HG02943 (cell line): ENCODE measurements around the gene PCYT1A.
"Not testable (repeated sequence)": the region's sequence is repeated elsewhere in the genome, so short reads cannot be mapped to it uniquely, and the experiment has no call there.

Experiments
- ATAC-seq: cut with Tn5 transposase; IDR thresholded peaks from one replicate; pipeline ENCODE4 v1.9.1; 2021; ENCODE audit warnings: mild to moderate bottlenecking, low read depth, moderate library complexity; ENCODE audit not compliant: unreplicated experiment

Gene PCYT1A

GRCh38 chr3:196197524-196197923 lies 90.0 kb downstream of the PCYT1A start:
- no peak for ATAC-seq

DNA sequence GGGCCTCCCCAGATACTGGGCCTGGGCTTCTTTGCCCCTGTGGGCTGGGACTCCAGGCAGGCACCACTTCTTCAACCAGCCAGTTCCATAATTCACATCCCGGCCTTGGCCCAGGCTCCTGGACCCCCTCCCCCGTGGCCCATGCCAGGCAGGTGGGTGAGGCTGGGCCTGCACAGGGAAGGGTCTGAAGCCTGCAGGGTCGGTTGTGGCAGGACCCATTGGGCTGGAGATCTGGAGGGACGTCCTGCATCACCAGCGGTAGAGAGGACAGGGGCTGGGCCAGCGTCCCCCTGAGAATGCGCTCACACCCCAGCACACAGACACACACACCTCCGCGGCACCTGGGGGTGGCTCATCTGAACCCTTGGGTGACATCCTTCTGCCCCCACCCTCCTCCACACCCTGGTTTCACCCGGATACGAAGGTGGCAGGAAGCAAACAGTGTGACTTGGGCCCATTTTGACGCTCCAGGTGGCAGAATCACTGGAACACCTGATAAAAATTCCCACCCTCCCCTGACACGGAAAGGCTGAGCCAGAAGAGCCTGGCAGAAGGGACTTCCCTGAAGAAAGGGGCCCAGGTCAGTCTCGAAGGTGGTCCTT lies 91.8 kb downstream of the PCYT1A start:
- no peak for ATAC-seq

GRCh38 chr3:196194542-196194915 lies 93.0 kb downstream of the PCYT1A start:
- ATAC-seq: no peak

- ATAC-seq: no peak
These were observed 93.6 kb downstream of the PCYT1A start for GRCh38 chr3:196193736-196194541.

- ATAC-seq: no peak
These were observed 94.3 kb downstream of the PCYT1A start for GRCh38 chr3:196193133-196193735.

DNA sequence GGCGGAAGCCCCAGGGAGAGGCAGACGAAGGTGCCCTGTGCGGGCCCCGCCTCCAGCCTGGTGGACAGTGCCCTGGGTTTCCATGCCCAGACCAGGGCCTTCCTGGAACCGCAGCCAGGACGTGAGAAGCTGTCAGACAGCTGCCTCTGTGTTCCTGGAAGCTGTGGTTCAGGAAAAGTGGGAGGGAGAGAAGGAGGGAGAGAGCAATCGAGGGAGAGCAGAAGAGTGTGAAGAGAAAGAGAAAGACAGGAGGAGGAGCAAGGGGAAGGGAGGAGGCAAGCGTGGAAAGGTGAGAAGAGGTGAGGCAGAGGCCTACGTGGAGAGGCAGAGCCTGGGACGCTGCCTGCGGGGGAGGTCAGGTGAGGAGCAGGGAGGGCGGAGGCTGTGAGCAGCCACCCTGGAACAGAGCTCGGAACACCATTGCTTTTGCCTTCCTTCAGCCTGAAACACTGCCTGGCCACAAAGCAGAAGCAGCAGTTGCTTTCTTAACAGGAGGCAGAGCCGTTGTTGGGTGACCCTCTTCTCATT lies 94.9 kb downstream of the PCYT1A start:
- no peak for ATAC-seq

DNA sequence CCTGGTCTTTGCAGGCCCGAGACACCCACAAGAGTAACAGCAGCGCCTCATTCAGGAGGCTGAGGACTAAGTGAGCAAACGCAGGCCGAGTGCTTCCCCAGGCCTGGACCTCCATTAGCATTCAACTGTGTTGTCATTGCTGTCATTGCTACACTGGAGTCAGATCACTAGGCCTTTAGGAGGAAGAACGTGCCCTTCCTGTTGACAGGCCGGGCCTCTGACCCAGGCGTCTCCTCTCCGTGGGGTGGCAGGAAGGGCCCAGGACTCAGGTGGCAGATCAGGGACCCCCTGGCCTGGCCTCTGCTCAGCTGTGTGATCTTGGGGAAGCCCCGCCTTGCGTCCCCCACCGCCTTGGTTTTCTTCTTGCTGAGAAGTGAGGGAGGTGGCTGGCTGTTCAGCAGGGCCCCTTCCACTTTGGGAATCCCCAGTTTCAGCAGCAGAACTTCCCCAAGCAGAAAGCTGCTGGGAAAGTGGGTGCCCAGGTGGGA lies 95.4 kb downstream of the PCYT1A start:
- no peak for ATAC-seq

GRCh38 chr3:196189566-196190347 lies 97.8 kb downstream of the PCYT1A start:
- no peak for ATAC-seq

DNA sequence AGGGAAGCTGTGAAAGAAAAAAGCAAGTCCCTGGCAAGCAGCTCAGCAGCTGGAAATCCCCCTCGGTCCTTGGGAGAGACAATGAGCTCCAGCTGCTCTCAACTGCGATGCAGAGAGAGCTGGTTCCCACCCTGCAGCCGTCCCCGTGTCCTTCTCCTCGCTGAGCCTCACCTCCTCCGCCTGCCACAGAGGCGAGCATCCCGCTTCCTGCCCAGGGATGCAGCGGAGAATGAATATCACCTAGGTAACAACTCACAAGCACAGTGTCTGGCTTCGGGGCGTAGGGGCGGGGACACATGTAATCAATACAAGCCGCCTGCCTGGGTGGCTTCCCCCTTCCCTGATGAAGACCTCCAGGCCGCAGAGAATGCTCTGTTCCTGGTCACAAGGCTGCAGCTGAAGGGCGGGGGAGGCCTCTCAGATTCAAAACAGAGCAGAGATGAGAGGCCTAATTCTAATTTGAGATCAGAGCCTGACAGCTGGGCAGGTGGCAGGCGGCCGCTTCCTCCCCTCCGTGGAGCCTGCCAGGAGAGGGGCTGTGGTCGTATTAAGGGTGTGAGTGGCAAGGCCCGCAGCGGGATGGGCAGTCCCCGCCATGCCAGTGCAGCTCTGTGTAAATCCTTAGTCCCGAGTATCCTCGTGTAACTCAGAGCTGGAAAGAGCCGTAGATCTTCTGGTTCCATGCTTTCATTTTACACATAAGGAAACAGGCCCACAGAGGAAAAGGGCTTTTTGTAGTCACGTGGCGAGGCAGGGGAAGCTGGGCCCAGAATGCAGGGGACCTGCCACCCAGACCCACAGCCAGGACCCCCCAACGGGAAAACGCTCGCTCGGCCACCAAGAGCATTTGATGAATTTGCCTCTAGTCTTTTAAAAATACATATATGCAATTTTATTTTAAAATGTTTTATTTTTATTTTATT lies 100.6 kb downstream of the PCYT1A start:
- ATAC-seq: no peak

DNA sequence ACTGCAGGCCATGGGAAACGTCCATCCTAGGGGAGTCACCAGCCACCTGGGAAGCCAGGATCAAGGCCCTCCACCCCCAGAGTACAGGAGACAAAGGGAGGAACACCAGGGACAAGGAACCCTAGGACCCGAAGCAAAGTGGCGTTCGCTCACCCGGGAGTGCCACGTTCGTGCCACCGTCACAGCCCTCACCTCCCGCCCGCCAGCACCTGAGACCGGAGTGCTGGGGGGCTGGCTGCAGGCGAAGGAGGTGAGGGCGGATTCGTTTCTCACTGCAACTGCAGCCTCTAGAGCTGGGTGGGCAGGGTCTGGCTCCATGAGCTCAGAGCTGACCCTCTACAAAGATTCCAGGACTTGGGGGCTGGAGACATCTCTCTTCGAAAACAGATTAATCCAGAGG lies 102.6 kb downstream of the PCYT1A start:
- no peak for ATAC-seq

- not testable (repeated sequence) for ATAC-seq
These were observed 103.4 kb downstream of the PCYT1A start for GRCh38 chr3:196184169-196184432.

DNA sequence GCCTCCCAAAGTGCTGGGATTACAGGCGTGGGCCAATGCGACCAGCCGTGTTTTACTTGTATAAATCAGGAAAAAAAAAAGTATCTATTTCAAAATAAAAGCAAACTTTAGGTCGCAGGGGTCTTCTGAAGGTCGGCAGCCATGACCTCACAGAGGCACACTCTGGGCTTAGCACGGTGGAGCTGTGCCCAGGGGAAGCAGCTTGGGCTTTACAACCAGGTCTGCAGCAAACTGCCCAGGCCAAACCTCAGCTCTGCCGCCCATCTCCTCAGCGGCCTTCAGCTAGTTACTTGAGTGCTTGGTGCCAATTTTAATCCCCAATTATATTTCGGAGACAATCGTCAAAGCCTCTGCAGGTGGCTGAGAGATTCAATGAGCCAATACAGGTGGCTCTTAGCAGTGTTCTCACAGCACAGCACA lies 106.4 kb downstream of the PCYT1A start:
- ATAC-seq: no peak

DNA sequence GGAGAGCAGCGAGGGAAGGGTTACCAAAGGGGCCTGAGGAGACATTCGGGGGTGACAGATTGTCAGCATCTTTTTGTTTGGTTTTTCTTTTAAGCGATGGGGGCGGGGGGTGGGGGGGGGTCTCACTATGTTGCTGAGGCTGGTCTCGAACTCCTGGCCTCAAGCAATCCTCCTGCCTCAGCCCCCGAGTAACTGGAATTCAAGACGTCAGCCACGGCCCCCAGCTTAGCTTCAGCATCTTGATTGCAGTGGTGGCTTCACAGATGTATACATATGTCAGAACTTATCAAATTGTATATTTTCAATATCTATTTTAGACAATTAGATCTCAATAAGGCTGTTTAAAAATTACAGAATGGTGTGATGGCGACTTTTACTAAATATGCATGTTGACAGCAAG lies 107.2 kb downstream of the PCYT1A start:
- ATAC-seq: no peak
